HG03442 (cell line): ENCODE data around the gene COL9A3.

ENCODE experiments used
- ATAC-seq: cut with Tn5 transposase; IDR thresholded peaks from one replicate; pipeline ENCODE4 v1.9.1; 2021; ENCODE audit warnings: mild to moderate bottlenecking, moderate library complexity; ENCODE audit not compliant: unreplicated experiment

COL9A3 gene

DNA sequence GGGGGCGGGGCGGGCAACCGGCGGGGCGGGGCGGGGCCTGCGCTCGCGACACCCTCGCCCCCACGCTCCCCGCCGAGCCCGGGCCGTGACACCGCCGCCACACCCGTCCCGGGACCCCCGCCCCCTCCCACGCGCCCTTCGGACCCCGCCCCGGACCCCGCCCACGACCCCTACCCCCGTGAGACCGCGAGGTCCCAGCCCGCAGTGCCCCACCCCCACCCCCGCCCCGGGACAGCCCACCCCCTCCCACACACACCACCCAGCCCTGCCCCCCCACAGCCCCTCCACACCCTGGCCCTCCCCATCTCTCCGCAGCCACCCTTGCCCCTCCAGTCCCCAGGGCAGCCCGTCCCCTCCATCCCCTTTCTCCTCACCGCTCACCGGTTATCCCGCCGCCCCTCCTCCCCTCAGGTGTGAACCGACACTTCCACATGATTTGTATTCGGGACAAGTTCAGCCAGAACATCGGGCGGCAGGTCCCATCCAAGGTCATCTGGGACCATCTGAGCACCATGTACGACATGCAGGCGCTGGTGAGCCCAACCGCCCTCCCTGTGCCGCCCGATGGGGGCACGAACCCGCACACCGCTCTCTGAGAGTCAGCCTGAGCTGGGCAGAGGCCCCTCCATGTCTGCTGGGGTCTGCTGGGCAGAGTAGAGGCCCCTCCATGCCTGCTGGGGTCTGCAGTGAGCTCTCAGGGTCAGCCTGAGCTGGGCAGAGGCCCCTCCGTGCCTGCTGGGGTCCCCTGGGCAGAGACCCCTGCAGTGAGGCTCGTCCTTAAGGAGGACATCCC, 20.0 kb upstream of the COL9A3 start:
- no peak for ATAC-seq

DNA sequence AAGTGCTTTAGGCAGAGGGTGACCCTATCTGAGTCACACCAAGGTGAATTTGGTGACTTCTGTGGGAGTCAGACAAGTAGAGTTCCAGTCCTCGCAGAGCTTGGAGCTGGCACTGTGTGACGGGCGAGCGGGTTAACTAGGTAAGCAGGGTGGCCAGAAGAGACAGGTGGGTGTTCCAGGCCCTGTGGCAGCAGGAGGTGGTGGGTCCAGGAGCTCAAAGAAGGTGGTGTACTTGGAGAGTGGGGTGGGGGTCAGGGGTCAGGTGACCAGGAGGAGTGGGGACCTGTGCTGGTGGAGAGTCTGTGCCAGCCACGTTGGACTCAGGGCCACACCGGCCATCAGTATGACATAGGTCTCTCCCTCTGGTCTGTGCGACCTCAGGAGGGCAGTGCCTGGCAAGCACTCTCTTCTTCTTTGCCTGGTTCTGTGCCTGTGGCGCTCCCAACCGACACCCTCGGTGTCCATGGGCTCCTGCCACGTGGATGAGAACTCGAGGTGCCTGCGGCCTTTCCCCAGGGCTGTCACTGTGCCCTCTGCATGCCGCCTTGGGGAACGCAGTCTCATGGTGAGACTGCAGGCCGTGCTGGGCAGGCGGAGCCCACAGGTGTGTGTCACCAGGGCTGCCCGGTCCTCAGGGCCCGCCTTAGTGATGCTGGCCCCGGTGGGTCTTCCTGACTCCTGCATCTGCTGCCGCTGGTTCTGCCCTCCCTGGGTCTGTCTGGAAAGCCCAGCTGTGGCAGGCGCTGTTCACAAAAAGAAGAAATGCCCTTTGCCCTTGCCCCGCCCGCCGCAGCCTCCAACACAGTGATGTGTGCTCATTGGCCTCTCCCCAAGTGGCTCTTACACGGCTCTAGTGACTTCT, 18.9 kb upstream of the COL9A3 start:
- no peak for ATAC-seq

DNA sequence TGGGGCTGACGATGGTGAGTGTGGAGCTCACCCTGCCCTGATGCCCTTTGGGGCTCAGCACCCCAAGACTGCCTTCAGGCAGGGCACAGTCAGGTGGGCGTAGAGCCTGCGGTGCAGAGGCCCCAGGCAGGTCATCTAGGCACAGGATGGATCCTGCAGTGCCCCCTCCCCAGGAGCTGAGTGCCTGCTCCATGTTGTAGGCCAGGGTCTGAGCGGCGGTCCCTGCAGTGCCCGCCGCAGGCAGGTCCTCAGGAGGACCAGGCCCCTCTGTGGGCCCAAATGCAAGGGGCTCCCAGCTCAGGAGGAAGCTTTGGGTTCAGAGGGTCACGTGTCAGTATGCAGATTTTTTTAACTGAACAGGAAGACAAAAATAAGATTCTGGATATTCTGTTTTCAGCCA, 17.8 kb upstream of the COL9A3 start:
- ATAC-seq, result no peak

DNA sequence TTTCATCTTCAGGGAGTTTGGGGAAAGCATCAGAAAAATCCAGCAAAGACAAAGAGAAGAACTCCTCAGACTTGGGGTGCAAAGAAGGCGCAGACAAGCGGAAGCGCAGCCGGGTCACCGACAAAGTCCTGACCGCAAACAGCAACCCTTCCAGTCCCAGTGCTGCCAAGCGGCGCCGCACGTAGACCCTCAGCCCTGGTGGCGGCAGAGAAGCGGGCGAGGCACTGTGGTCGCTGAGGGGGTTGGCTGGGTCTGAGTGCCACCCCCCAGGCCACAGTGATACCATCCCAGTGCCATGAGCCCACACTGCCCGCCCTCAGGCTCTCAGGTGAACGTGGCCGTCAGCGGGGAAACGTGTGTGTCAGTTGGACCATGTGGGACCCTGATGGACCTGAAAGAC, 17.4 kb upstream of the COL9A3 start:
- ATAC-seq, result no peak

DNA sequence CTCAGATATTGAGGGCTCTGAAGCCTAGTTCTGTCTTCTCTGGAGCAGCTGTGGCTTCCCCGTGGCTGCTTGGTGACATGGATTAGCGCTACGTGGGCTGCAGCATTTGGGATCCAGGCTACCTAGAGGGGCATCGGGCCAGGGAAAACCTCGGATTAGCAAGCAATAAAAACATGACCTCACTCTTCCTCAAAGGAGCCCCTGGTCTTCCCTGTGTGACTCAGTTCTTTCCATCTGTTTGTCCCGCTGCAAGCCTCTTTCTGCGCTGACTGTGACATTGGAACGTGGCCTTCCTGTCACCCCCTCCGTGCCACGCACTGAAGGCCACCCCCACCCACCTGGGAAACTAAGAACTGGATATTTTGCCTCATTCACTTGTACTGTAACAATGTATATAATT, 17.0 kb upstream of the COL9A3 start:
- ATAC-seq, result no peak

DNA sequence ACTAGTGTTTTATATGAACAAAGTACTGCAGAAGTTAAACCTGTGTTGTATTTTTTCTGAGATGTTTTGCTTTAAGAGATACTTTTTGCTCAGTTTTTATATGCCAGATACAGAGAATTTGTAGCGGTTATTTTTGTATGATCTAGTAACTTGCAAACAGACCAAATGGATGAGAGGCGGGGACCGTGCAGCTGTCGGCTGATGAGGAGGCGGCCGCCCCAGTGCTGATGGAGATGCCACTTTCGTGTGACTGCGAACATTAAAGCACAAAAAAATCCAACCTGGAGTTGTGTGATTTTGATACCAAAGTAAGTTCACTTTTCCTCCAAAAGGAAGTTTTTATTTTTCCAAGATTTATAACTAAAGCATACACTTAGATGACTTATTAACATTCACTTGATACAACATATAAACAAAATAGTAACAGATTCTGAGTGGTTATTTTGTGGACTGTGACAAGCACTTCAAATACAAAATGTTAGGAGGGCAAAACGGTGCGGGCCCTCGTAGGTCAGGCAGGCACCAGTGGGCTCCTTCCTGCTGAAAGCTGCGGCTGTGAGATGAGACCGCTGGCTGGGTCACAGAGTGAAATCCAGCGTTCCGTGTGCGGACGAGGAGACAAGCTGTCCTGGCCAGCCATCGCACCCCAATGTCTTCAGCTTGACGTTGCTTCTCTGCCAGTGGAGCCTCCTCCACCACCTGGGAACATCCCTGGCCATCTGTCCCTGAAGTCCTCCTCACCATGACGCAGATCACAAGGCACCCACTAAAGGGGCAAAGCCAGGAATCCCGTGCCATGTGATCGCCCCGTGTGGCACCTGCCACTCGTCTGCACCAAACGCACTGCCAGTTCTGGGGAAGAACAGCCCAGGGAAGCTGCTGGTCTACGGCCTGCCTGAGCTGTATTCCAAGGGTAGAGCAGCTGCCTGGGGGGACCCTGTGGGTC, 16.3 kb upstream of the COL9A3 start:
- ATAC-seq, result no peak

DNA sequence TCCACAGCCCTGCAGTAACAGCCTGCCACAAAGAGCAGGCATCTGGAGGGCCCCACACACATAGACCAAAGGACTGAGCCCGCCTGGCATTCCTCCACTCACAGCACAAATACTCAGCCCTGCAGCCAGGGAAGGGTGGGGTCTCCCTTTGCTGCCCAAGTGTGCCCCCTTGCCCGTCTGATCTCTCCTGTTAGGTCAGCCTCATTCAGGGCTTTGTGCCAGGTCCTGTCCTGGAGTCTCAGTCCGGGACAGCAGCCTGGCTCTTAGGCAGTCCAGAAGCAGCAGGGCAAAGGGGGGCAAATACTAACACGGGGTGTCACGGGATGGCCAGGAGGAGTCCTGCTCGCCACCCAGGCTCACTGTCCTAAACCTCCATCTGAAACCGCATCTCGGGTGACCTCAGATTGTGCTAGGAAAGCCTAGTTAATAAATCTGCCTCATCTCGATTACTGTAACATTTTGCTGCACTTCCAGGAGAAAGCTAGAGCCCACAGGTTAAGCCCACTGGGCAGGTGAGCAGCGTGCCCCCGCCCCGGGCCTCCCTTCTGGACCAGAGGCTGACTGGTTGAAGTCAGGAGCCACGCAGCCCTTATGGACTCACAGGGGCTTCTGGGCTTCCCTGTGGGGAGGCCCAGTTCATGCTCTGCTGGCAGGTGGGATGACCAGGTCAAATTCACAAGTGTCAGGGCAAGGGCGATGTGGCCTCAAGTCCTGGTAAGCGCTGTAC, 15.4 kb upstream of the COL9A3 start:
- no peak for ATAC-seq

DNA sequence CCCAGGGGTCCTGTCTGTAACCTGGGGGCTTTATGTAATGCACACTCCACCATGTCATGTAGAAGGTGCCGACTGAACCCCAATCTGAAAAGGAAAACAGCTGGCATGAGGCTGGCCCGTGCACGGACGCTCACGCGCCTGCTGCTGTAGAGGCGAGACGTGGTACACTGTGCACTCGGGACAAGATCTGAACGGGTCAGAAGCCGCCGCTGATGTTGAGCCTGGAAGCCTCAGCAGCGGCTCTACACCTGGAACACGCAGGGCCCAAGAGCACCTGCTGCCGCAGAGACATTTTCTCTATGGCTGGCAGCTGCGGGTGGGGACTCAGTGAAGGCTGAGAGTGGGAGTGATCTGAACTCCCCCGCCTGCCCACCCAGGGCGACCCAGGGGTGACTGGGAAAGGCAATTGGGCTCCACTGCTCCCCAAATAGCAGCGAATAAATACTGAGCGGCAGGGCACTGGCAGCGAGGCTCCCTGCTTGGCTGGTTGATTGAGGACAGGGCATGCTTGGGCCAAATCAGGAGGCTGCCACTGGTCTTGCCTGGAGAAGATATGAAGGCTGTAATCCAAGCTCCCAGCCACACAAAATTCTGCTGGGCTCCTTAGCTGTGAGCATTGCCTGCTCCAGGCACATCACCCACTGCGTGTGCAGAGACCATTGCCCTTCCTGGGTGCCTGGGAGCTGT, 14.7 kb upstream of the COL9A3 start:
- no peak for ATAC-seq

DNA sequence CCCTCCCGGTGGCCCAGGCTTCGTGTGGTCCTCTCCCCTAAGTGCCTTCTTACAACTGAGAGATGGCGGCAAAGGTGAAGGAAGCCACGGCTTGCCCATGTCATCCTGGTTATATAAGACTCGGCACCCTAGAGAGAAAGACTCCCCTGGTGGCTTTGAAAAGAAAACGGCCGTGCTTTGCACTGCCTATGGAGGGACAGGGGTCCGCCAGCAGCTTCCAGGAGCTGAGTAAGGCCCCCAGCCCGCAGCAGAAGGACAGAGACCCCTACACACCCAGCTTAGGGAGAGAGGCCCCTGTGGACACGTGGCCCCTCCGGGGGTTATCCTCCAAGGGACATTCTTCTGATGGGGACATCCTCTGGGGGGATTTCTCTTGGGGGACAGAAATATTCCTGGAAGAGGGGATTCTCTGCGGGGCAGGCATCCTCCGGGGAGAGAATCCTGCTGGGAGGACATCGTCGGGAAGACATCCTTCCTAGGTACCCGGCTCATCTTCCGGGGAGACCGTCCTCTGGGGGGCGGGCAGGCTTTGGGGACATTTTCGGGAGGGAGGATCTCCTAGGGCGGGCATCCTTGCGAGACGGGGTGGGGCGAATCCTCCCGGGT, 12.7 kb upstream of the COL9A3 start:
- ATAC-seq, result no peak

DNA sequence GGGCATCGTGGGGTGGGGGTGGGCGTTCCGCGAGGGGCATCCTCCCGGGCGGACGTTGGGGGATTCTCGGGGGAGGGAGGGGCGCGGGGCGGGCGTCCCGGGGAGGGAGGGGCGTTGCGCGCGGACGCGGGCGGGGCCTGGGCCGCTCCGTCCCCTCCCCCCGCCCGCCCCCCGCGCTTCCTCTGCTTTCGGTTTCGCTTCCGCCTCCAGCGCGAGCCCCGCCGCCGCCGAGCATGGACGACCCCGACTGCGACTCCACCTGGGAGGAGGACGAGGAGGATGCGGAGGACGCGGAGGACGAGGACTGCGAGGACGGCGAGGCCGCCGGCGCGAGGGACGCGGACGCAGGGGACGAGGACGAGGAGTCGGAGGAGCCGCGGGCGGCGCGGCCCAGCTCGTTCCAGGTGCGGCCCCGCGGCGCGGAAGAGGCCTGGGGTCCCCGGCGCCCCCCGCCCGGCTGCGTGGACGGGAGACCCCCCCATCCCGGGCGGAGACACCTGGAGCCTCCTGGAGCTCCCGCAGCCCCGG, 12.2 kb upstream of the COL9A3 start, which contains the start of gene OGFR:
Gene OGFR, plus strand, starts transcription at position 209 of the 528 bp plus-strand sequence. Its CDS starts 25 bp downstream, at position 234.
- ATAC-seq, result no peak

DNA sequence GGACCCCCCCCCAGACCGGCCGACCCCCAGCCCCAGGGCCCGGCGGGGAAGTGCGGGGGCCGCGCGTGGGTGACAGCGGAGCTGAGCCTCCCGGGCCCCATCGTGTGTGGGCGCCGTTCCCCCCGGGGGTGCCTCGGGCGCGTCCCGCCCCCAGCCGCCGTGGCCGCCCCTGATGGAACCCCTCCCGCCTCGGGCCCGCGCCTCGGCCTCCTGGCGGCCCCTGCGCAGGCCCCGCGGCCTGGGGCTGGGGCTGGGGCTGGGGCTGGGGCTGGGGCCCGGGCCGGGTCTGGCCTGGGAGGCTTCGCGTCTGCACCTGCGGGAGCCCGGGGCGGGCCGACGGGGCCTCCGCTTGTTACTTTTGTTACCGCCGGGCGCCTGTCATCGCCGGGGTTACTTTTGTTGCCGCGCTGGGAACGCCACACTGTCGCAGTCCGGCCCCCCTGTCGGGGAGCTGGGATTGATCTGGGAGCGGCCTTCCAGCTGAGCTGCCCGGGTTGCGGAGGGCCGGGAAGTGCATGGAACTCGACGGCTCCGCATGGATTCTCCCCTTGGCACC, 11.6 kb upstream of the COL9A3 start:
- no peak for ATAC-seq

DNA sequence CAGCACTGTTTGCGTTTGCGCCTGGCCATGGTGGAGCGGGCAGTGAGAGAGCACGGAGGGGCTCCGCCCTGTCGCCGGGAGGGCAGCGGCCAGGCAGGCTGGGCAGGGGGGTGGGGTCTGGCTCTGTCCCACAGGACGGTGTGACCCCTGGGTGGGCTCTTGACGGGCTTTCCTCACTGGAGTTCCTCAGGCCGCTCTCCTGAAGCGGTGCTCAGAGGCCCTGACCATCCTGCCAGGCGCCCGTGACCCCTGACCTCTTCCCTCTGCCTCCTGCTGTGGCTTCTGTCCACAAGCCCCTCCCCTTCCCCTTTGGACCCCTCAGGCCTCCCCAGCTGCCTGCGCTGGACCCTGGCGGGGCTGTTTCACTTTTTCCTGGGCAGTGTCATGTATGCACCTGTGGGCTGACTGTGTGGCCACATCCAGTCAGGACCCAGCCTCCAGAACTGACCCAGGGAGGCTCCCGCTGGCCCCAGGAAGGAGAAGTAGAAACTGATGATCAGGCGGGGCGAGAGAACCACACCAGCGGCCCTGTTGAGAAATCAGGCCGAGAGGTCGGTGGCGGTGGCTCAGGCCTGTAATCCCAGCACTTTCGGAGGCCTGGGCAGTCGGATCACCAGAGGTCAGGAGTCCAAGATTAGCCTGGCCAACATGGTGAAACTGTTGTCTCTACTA, 11.0 kb upstream of the COL9A3 start:
- no peak for ATAC-seq

DNA sequence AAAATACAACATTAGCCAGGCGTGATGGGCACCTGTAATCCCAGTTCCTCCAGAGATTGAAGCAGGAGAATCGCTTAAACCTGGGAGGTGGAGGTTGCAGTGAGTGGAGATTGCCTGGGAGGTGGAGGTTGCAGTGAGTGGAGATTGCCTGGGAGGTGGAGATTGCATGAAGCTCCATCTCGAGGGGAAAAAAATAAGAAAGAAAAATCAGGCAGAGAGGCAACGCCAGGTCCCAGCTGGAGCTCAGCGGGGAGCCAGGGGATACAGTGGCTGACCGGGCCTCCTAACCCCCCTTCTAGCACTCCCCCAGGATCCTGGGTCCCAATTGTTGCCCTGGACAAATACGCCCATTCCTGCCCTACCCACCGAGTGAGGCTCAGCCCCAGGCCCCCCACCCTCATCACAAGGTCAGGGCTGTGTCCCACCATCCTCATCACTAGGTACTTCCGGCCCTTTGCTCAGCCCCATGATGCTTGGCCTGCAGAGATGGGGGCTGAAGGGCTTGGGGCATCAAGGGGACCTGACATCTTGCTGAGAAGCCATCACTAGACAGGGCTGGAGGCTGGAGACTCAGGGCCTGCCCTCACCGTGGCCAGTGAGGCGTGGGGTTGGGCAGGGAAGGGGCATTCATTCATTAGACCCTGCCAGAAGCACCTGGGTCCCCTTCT, 10.3 kb upstream of the COL9A3 start:
- no peak for ATAC-seq

DNA sequence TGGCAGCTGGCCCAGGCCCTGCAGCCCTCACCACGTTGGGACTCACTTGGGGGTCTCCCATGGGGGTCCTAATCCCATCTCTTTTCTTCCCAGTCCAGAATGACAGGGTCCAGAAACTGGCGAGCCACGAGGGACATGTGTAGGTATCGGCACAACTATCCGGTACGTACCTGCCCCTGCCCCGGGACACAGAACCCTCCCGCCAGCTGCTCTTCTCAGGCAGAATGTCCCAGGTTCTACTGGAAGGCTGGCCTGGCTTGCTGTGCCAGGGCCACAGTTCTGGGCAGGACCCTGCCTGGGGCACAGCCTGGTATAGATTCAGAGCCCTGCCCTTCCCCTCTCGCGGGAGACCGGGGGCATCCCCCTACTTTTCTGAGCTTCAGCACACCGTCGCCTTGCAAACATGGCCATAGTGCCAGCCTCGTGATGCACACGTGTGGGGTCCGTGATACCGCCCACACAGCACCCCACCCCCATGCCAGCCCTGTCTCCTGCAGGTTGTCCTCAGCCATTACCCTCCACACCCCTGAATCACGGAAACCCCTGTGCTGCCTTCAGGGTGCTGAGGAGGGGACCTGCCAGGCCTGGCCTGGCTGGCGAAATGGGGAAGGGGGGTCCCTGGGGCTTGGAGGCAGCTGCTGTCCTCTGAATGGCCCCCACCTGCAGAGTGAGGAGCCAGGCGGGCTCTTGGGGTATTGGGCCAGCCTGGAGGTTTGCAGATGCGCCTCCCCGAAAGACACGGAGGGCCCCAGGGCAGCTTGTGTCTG, 9.2 kb upstream of the COL9A3 start:
- ATAC-seq, result no peak

DNA sequence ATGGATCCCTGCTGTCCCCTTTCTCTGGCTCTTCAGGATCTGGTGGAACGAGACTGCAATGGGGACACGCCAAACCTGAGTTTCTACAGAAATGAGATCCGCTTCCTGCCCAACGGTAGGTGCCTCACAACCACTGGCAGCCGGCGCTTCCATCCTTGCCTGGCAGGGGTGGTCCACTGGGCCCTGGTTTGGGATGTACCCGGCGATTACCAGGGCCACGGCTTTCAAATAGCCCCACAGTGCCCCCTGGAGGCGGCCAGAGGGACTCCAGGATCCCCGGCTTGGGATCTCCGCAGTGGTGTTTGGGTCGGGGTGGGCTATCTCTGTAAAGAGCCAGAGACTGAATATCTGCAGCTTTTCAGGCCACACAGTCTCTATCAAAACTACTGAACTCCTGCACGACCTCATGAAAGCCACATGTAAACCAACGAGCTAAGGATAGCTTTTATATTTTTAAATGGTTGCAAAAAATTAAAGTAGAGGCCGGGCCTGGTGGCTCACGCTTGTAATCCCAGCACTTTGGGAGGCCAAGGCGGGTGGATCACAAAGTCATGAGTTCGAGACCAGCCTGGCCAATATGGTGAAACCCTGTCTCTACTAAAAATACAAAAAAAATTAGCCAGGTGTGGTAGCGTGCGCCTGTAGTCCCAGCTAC, 8.5 kb upstream of the COL9A3 start:
- no peak for ATAC-seq
